GM12864 (cell line): ENCODE data around the gene KCNH4.
A peak's percentile ranks its signal among the peaks of the same experiment; 100 is the strongest.

Experiments
- DNase-seq: peaks from one replicate; pipeline ENCODE4 v3.0.0-alpha.2; 2011; ENCODE audit warnings: low read depth
- H3K4me3 ChIP-seq: 2 replicates; pipeline ENCODE4 v1.5.1; 2011; ENCODE audit warnings: mild to moderate bottlenecking, low read depth, low read length, control low read depth
- TF ChIP-seq, protein P1 (sequence below): IDR thresholded peaks from 2 replicates; pipeline ENCODE4 v1.5.1; 2011; ENCODE audit warnings: low read depth, mild to moderate bottlenecking, moderate library complexity, low read length, control low read depth, inconsistent platforms; ENCODE audit errors: missing control alignments

KCNH4 gene

DNA sequence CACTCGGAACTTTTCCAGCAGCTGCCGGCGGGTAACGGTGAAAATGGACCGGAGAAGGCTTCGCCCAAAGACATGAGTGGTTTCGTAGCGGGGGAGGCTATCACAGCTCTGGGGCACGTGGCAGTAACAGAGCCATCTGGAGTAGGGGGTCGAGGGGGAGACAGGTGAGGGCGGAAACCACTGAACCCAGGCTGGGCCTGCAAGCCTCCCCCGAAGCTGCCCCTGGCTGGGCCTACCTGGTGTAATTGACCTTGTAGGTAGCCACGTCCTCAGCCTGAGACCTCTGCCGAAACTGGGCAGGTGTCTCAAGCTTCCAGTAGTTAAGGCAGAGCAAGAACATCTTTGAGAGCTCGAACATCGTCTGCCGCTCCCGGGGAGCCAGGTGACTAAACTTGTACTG, 61.6 kb downstream of the KCNH4 start:
- TF ChIP-seq, protein P1, sequence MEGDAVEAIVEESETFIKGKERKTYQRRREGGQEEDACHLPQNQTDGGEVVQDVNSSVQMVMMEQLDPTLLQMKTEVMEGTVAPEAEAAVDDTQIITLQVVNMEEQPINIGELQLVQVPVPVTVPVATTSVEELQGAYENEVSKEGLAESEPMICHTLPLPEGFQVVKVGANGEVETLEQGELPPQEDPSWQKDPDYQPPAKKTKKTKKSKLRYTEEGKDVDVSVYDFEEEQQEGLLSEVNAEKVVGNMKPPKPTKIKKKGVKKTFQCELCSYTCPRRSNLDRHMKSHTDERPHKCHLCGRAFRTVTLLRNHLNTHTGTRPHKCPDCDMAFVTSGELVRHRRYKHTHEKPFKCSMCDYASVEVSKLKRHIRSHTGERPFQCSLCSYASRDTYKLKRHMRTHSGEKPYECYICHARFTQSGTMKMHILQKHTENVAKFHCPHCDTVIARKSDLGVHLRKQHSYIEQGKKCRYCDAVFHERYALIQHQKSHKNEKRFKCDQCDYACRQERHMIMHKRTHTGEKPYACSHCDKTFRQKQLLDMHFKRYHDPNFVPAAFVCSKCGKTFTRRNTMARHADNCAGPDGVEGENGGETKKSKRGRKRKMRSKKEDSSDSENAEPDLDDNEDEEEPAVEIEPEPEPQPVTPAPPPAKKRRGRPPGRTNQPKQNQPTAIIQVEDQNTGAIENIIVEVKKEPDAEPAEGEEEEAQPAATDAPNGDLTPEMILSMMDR, result no peak
- no peak overlapping the region for H3K4me3 ChIP-seq
- DNase-seq, result no peak

DNA sequence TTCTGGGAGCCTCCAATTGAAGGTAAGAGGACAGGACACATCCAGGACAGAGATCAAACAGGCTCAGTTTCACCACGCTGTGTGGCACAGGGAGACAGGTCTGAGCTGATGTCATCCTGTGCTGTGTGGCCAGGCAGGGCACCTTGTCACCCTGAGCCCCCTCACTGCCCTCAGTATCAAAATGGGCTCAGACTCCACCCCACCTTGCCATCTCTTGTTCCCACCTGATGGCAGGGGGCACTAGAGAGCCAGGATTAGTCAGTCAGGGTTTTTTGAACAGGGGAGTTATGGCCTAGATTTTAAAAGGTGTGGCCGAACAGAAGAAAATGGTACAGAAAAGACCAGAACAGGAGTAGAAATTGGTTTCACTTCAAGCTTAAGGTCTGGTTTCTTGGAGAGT, 62.4 kb downstream of the KCNH4 start:
- DNase-seq, result no peak
- TF ChIP-seq, protein P1, result peak; percentile 56
- H3K4me3 ChIP-seq, result no peak overlapping the region

DNA sequence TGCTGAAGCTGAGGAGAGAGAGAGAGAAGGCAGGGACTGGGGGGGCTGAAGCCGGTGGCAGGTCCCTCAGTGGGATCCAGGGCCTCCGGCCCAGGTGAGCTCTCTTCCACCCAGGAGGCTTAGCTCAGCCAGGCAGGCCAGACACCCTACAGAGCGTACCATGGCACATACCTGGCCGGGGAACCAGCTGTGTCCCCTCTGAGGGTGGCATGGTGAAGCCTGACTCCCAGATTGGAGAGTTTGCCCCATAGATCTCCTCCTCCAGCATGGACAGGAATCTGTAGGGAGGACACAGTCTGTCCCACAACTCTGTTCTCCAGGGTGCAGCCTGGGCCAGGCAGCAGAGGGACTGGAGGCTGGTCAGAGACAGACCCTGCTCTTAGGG, 62.8 kb downstream of the KCNH4 start:
- TF ChIP-seq, protein P1, result no peak
- DNase-seq, result no peak
- H3K4me3 ChIP-seq, result no peak overlapping the region

DNA sequence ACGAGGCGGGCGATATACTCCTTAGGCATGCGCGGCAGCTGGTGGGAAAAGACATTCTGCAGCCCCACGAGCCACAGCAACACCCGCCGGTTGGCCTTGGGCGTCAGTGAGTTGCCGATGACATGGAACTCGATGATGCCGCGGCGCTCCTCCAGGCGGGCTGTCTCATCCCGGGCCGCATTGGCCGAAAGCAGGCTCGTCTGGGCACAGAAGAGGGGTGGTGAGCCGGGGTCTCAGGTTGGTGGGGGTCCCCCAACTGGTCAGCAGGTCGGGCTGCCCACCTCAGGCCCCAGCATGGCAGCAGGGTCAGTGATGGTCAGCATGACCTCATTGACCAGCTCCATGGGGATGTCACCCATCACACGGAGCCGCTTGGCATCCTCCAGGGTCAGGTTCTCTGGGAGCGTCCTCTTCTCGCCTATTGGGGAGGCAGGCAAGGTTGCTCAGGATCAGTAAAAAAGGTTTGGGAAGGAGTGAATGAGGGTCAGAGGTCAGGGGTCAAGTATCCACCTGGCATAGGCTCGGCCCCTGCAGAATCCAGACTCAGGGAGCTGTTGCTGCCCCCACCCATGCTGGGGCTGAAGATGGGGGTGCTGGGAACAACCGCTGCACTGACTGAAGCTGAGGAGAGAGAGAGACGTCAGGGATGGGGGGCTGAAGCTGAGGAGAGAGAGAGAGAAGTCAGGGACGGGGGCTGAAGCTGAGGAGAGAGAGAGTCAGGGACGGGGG, 63.4 kb downstream of the KCNH4 start:
- H3K4me3 ChIP-seq, result no peak overlapping the region
- no peak for DNase-seq
- TF ChIP-seq, protein P1, result no peak

DNA sequence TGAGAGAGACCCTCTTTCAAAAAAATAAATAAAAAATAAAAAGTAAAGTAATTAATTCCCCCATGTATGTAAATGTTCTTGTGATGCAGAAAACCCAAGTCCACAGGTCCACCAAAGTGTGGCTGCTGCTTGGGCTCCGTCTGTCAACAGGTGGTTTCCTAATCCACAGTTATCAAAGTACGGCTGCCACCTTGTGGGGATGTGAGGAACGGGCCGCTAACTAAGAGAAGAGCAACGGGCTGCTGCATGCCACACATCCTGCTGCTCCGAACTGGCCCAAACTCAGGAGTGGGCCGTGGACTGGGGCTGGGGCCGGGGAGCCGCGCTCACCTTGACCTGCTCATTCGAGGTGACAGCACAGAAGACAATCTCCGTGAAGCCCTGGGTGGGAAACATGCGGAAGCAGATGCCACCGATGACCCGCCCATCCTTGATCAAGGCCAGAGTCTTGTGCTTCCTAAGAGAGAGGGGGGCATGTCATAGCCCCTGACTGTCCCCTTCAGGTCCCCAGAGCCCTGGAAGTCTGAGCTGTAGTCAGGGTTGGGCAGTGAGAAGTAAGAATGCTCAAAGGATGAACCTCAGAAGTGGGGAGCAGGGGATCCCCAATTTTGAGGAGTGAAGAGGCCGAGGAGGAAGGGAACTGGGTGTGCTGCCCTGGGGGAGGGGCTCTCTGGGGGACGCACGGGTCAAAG, 64.1 kb downstream of the KCNH4 start:
- TF ChIP-seq, protein P1, result peak; percentile 87
- DNase-seq, result peak; percentile 78
- no peak overlapping the region for H3K4me3 ChIP-seq

DNA sequence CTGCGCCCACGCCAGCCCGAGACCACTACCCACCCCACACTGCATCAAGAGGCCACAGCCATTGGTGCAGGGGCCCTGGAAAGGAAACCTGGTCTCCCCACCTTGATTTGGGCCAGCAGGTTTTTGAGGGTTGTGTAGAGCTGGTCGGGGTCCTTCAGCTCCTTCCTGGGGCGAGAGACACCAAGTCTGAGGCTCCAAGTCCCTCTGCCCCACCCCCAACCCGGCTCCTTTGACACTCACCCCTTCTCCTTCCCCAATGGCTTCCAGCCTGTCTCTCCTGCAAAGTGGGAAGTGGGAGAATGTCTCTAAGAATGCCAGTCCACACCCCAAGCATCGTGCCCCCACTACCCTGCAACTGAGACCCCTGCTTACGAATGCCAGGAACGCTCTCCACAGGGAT, 66.8 kb downstream of the KCNH4 start:
- no peak for DNase-seq
- no peak overlapping the region for H3K4me3 ChIP-seq
- TF ChIP-seq, protein P1, result no peak
